Lower lobe of right lung (tissue), 2 donors: ENCODE results near the gene SNAP25. TPM values are rescaled to one million over a fixed set of nuclear protein-coding genes. Genes with fewer than 3 reads are reported as not detected.

Experiments
- ATAC-seq, 2 donors: fragments of 200-7000 bp; cut with Tn5 transposase; one replicate each; pipeline ENCODE4 v1.9.1; 2020 to 2022; ENCODE audit warnings: mild to moderate bottlenecking in 2 of 2, moderate library complexity in 2 of 2
- DNase-seq: peaks from one replicate; pipeline ENCODE4 v3.0.0-alpha.2; 2020
- H3K27ac ChIP-seq: fragments of 200-600 bp; one replicate; pipeline ENCODE4 v1.8.0; 2022
- H3K27me3 ChIP-seq: fragments of 200-600 bp; one replicate; pipeline ENCODE4 v1.8.0; 2022; ENCODE audit warnings: low read depth
- H3K36me3 ChIP-seq: fragments of 200-600 bp; one replicate; pipeline ENCODE4 v1.8.0; 2022; ENCODE audit warnings: mild to moderate bottlenecking
- H3K4me1 ChIP-seq: fragments of 200-600 bp; one replicate; pipeline ENCODE4 v1.8.0; 2022
- H3K4me3 ChIP-seq: fragments of 200-600 bp; one replicate; pipeline ENCODE4 v1.8.0; 2022; ENCODE audit warnings: mild to moderate bottlenecking
- H3K9me3 ChIP-seq: fragments of 200-600 bp; one replicate; pipeline ENCODE4 v1.8.0; 2022
- CTCF ChIP-seq: fragments of 200-600 bp; IDR thresholded peaks from one replicate; pipeline ENCODE4 v1.8.0; 2022; ENCODE audit warnings: antibody characterized with exemption, mild to moderate bottlenecking
- intact Hi-C: fragments of 100-400 bp; cut with DNase I; formaldehyde crosslinking; loops from one replicate; pipeline ENCODE4 v1.11.0; 2022
- total RNA-seq: library from RNA; stranded (reverse); fragmentation: NEBNext Ultra II Directional; extraction: Animal tissue kit (Norgen Biotek cat#: 25700); gene quantifications from one replicate; pipeline ENCODE4 v1.2.1, GENCODE V29; 2021
- donor health status: DM: no; HTN: yes; CAD: no; lungs with severe emphysema.

The SNAP25 gene
- total RNA-seq, 1 donor from 2014 or later, result 0.65 TPM

GRCh38 chr20:10253780-10254179, 35.1 kb downstream of the SNAP25 start:
- no peak overlapping the region for H3K4me3 ChIP-seq
- ATAC-seq (no peak), DNase-seq (no peak)
- no peak for TF ChIP-seq CTCF
- no peaks in the 10 kb centered on the region for H3K27me3 ChIP-seq
- H3K9me3 ChIP-seq, result no peaks in the 10 kb centered on the region
- H3K27ac ChIP-seq, result no peak overlapping the region
- H3K4me1 ChIP-seq, result no peaks in the 10 kb centered on the region
- no peaks in the 10 kb centered on the region for H3K36me3 ChIP-seq
- intact Hi-C loops, result no loop called here

DNA sequence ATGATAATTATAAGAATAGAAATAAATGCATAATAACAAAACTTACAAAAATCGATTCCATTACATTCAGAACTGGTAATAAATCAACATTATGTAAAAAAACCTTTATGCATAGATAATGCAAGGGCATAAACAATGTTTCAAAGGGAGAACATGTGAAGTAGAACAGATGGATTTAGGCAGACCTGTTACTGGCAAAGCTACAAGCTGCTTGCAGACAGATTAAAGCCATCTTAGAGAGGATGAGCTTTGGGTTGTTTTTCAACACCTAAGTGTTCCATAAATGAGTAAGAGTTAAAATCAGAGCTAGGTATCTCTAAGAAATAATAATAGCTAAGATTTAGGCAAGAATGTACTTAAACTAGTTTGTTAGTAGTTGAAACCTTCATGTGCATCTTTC, 37.2 kb downstream of the SNAP25 start:
- intact Hi-C loops, result no loop called here
- TF ChIP-seq CTCF, result no peak
- no peaks in the 10 kb centered on the region for H3K4me1 ChIP-seq
- H3K36me3 ChIP-seq, result no peaks in the 10 kb centered on the region
- no peak overlapping the region for H3K4me3 ChIP-seq
- no peak for DNase-seq
- no peak for ATAC-seq
- no peaks in the 10 kb centered on the region for H3K9me3 ChIP-seq
- no peak overlapping the region for H3K27ac ChIP-seq
- no peaks in the 10 kb centered on the region for H3K27me3 ChIP-seq

DNA sequence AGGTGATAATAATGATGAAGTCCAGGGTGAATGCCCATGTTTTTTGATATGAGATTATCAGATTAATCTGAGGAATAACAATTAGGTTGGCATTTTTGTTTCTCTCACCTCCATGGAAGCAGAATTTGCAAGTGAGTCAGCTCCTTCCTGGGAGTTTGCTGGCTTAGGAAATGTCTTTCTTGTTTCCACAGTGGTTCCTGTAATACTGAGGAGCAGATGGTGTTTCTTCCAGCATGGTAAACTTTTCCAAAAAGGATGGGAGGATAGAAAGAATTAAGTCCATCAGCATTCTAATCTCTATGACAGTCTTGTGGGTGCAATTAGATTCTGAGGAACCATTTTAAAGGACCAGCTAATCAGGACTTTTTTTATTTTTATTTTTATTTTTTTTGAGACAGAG, 40.5 kb downstream of the SNAP25 start:
- no peaks in the 10 kb centered on the region for H3K9me3 ChIP-seq
- intact Hi-C loops, result no loop called here
- no peak for ATAC-seq
- H3K27ac ChIP-seq, result no peak overlapping the region
- no peaks in the 10 kb centered on the region for H3K36me3 ChIP-seq
- no peaks in the 10 kb centered on the region for H3K4me1 ChIP-seq
- H3K27me3 ChIP-seq, result no peaks in the 10 kb centered on the region
- no peak for DNase-seq
- no peak for TF ChIP-seq CTCF
- no peak overlapping the region for H3K4me3 ChIP-seq

- no peak for ATAC-seq
- H3K36me3 ChIP-seq, result no peaks in the 10 kb centered on the region
- H3K4me3 ChIP-seq, result no peak overlapping the region
- H3K27me3 ChIP-seq, result no peaks in the 10 kb centered on the region
- no peak for DNase-seq
- no peak overlapping the region for H3K27ac ChIP-seq
- no peak for TF ChIP-seq CTCF
- no peaks in the 10 kb centered on the region for H3K4me1 ChIP-seq
- intact Hi-C loops, result no loop called here
- no peaks in the 10 kb centered on the region for H3K9me3 ChIP-seq
These were observed 41.7 kb downstream of the SNAP25 start for GRCh38 chr20:10260316-10260715.

DNA sequence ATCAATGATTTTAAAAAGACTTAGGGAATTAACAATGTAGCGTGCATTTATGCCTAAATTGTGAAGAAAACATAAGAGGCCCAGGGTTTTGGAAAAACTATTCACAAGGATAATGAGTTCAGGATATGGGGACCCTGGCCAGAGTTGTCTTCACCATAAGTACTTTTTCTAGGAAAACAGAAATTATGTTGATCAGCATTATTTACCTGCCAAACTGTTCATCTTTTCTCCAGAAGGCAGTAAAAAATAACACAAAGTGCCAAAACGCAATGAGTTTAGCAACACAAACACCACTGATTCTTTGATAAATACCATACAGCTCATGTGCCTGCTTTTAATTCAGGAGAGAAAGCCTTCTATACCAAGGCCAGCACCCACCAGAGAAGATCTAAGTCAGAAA, 43.1 kb downstream of the SNAP25 start:
- H3K27me3 ChIP-seq, result no peaks in the 10 kb centered on the region
- intact Hi-C loops, result no loop called here
- H3K27ac ChIP-seq, result no peak overlapping the region
- H3K36me3 ChIP-seq, result no peaks in the 10 kb centered on the region
- H3K4me1 ChIP-seq, result no peaks in the 10 kb centered on the region
- H3K9me3 ChIP-seq, result no peaks in the 10 kb centered on the region
- no peak overlapping the region for H3K4me3 ChIP-seq
- no peak for ATAC-seq
- no peak for DNase-seq
- no peak for TF ChIP-seq CTCF
